MM.1S (cell line): ENCODE data around the gene SSBP3.

Experiments
- CTCF ChIP-seq: fragments of 300-600 bp; sonication (generic); IDR thresholded peaks from 2 replicates; pipeline ENCODE4 v1.5.1; 2016; ENCODE audit warnings: antibody characterized with exemption, low read length, mixed read lengths
- EZH2phosphoT487 ChIP-seq: fragments of 300-600 bp; sonication (generic); IDR thresholded peaks from 2 replicates; pipeline ENCODE4 v1.6.1; 2018; ENCODE audit warnings: antibody characterized with exemption, low read length

- TF ChIP-seq EZH2phosphoT487, result no peak
- TF ChIP-seq CTCF, result no peak
These were observed 184.2 kb downstream of the SSBP3 start for GRCh38 chr1:54221867-54222484.
